ENCODE results near the gene IFT88. TPM values are rescaled to one million over a fixed set of nuclear protein-coding genes. Genes with fewer than 3 reads are reported as not detected.

IFT88 gene
- polyA plus RNA-seq, 1 experiment = 3.8 TPM

DNA sequence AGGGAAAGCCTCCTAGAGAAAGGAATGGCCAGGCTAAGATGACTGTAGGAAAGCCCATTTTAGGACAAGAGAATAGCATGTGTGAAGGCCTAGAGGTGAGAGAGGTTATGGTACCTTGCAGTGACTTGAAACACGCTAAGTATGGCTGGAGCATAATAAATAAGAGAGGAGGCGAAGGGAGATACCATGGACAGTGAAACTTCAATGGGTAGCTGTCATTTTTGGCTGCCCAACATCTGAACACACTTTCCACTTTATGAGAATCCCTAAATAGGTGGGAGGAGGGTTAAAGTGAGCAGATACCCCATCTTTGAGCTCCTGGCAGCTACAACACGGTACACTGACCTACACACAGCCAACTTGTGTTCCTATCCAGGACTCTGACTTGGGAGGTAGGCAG, 8.0 kb upstream of the IFT88 start:
- no peaks in the 10 kb centered on the region for H3K36me3 ChIP-seq (ENCODE audit: control insufficient read depth, insufficient read depth, low read length)
- ChIA-PET CTCF (no interaction called here), POLR2A (no interaction called here)
- no peaks in the 10 kb centered on the region for H3K27me3 ChIP-seq (ENCODE audit: control insufficient read depth, insufficient read depth, low read length)
- H3K4me3 ChIP-seq (ENCODE audit: low read depth, low read length) = no peak overlapping the region
- no peak for DNase-seq (ENCODE audit: low read depth)
- TF ChIP-seq, protein P1, sequence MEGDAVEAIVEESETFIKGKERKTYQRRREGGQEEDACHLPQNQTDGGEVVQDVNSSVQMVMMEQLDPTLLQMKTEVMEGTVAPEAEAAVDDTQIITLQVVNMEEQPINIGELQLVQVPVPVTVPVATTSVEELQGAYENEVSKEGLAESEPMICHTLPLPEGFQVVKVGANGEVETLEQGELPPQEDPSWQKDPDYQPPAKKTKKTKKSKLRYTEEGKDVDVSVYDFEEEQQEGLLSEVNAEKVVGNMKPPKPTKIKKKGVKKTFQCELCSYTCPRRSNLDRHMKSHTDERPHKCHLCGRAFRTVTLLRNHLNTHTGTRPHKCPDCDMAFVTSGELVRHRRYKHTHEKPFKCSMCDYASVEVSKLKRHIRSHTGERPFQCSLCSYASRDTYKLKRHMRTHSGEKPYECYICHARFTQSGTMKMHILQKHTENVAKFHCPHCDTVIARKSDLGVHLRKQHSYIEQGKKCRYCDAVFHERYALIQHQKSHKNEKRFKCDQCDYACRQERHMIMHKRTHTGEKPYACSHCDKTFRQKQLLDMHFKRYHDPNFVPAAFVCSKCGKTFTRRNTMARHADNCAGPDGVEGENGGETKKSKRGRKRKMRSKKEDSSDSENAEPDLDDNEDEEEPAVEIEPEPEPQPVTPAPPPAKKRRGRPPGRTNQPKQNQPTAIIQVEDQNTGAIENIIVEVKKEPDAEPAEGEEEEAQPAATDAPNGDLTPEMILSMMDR (IDR thresholded peaks at IDR 0.05; ENCODE audit: insufficient read depth, low read depth, low read length) = no peak

DNA sequence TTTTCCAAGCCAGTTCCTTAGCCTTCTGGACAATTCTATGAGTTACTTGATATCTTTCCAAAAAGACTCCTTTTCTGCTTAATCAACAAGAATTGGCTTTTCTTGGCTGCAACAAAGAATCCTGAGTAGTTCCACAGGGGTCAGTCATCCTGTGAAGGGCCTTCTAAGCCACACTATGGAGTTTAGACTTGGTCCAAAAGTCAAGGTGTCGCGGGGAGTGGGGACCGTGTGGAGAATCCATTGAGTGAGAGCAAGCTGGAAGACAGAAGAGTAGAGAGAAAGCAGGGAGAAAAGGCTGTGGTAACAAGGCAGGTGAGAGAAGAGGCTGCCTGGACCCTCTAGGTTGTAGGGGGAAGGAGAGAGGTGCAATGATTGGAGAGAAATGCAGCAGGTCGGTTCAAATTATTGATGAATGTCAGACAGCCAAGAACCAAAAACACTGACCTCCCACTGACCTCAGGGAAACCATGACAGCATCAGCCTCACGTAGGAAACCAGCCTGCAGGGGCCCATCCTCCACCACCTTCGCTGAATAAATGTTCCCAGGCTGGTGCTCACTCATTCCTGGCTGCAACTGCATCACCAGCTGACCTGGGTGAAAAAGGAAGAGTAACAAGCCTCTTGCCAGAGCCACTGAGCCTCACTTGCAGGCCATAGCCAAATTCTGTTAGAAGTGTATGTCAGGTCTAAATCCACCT, 7.1 kb upstream of the IFT88 start:
- Histone ChIP-seq H3K36me3 (ENCODE audit: control insufficient read depth, insufficient read depth, low read length) (no peaks in the 10 kb centered on the region), H3K4me3 (ENCODE audit: low read depth, low read length) (no peak overlapping the region), H3K27me3 (ENCODE audit: control insufficient read depth, insufficient read depth, low read length) (no peaks in the 10 kb centered on the region)
- DNase-seq (ENCODE audit: low read depth) = no peak
- ChIA-PET CTCF (interaction anchor here (0.6 kb wide), 1 partner anchor 10 kb away, joined by 3 read pairs; no protein-coding TSS in a partner anchor), POLR2A (no interaction called here)
- TF ChIP-seq, protein P1 (IDR thresholded peaks at IDR 0.05; ENCODE audit: insufficient read depth, low read depth, low read length) = no peak

DNA sequence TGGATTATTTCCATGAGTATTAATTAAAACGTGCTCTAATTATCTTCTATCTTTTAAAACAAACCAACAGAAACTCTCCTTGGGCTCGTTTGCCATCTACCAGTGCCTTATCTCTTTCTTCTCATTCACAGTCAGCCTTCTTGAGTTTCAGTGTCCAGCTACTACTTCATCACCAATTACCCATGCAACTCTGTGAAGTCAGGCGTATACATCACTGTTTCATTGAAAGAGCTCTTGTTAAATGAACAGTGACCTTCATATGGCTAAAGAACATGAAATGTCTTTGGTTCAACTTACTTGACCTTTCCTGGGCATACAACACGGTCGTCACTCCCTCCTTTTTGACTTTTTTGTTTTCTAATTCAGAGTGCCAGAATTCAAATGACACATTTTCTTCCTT, 5.2 kb upstream of the IFT88 start:
- ChIA-PET CTCF (no interaction called here), POLR2A (no interaction called here)
- TF ChIP-seq, protein P1 (IDR thresholded peaks at IDR 0.05; ENCODE audit: insufficient read depth, low read depth, low read length) = no peak
- no peaks in the 10 kb centered on the region for H3K36me3 ChIP-seq (ENCODE audit: control insufficient read depth, insufficient read depth, low read length)
- no peak for DNase-seq (ENCODE audit: low read depth)
- no peaks in the 10 kb centered on the region for H3K27me3 ChIP-seq (ENCODE audit: control insufficient read depth, insufficient read depth, low read length)
- H3K4me3 ChIP-seq (ENCODE audit: low read depth, low read length) = no peak overlapping the region

DNA sequence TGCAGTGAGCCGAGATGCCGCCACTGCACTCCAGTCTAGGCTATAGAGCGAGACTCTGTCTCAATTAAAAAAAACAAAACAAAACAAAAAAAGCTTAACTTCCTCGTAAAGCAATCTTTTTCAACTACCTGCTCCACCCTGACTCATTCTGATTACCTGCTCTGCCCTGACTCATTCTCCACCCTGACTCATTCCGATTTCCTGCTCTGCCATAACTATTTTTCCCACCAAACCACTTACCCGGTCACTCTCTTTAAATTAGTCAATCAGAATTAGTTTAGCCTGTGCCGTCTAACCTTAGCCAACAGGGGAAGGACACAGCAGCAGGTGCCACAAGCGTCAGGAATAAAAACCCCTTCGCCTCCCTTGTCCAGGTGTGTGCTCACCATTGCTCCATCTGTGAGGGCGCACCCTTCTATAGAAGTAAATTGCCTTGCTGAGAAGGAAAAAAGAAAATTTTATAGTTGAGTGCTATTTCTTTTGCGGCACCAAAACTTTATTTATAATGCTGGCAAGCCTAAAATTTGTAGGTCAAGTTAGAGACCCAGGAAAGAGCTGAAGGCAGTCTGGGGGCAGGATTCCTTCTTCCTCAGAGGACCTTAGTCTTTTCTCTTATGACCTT, 1.7 kb upstream of the IFT88 start:
- ChIA-PET POLR2A (no interaction called here), CTCF (no interaction called here)
- no peak for DNase-seq (ENCODE audit: low read depth)

DNA sequence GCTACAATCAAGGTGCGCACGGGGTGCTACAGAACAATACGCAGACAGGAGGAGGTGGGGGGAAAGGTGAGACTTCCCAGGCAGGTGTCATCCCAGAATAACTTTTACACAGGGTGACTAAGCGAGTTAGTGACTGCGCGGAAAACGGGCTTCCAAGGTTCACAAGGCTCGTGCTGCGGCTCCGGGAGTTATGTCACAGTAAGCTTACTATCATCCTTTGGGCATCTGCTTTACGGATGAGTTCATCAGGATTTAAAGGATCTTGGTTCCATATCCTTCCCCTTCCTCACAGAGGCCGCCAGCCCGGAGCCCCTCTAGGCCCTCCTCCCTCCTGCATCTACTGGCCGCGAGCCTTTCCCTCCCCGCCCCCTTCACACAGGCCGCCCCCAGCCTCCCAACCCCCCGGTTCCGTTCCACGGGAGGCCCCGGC, 474 bp upstream of the IFT88 start:
- H3K27me3 ChIP-seq (ENCODE audit: control insufficient read depth, insufficient read depth, low read length) = no peaks in the 10 kb centered on the region
- no peaks in the 10 kb centered on the region for H3K36me3 ChIP-seq (ENCODE audit: control insufficient read depth, insufficient read depth, low read length)
- TF ChIP-seq, protein P1 (IDR thresholded peaks at IDR 0.05; ENCODE audit: insufficient read depth, low read depth, low read length) = no peak
- H3K4me3 ChIP-seq (ENCODE audit: low read depth, low read length) = peak overlapping the region; percentile 59
- peak; percentile 29 for DNase-seq (ENCODE audit: low read depth)
- ChIA-PET POLR2A (no interaction called here), CTCF (no interaction called here)

More for the DNA sequence above, 1.7 kb upstream of the IFT88 start:
- TF ChIP-seq, protein P1 (IDR thresholded peaks at IDR 0.05; ENCODE audit: insufficient read depth, low read depth, low read length) = no peak
- no peaks in the 10 kb centered on the region for H3K27me3 ChIP-seq (ENCODE audit: control insufficient read depth, insufficient read depth, low read length)
- H3K4me3 ChIP-seq (ENCODE audit: low read depth, low read length) = no peak overlapping the region
- no peaks in the 10 kb centered on the region for H3K36me3 ChIP-seq (ENCODE audit: control insufficient read depth, insufficient read depth, low read length)
